Natural killer cell (primary cell): ENCODE results near the gene GSTA3. TPM values are rescaled to one million over a fixed set of nuclear protein-coding genes. Genes with fewer than 3 reads are reported as not detected.
A peak's percentile ranks its signal among the peaks of the same experiment; 100 is the strongest.

Source experiments
- ATAC-seq, 3 donors: fragments of 150-1000 bp in 2 of 3; fragments of 200-7000 bp in 1 of 3; cut with Tn5 transposase; 1 replicate in 1 of 3; 2 replicates in 2 of 3; pipeline ENCODE4 v1.10.0; 2021; ENCODE audit warnings: mild to moderate bottlenecking in 2 of 3, moderate library complexity in 2 of 3
- DNase-seq, 2 donors: peaks; one replicate each; pipeline versions ENCODE4 v3.0.0 to v3.0.0-alpha.2; 2013 to 2021; ENCODE audit warnings: mixed read lengths in 1 of 2
- H3K27ac ChIP-seq: one replicate; pipeline ENCODE4 v1.5.1; 2013; ENCODE audit warnings: mild to moderate bottlenecking, low read length
- H3K27me3 ChIP-seq: one replicate; pipeline ENCODE4 v1.6.1; 2013; ENCODE audit warnings: low read length; ENCODE audit not compliant: control insufficient read depth, insufficient read depth
- H3K36me3 ChIP-seq: one replicate; pipeline ENCODE4 v1.6.1; 2013; ENCODE audit warnings: low read length; ENCODE audit not compliant: control insufficient read depth, insufficient read depth
- H3K4me1 ChIP-seq: one replicate; pipeline ENCODE4 v1.6.1; 2013; ENCODE audit warnings: low read length; ENCODE audit not compliant: control insufficient read depth, insufficient read depth
- H3K4me3 ChIP-seq: one replicate; pipeline ENCODE4 v1.5.1; 2013; ENCODE audit warnings: low read length
- H3K9me3 ChIP-seq: one replicate; pipeline ENCODE4 v1.6.1; 2013; ENCODE audit warnings: low read length; ENCODE audit not compliant: control insufficient read depth, insufficient read depth
- H3K27ac Mint-ChIP-seq, 2 donors: one replicate each; pipeline ENCODE4 v1.8.0; 2022; ENCODE audit warnings: mild to moderate bottlenecking in 2 of 2, mixed read lengths in 2 of 2, moderate library complexity in 1 of 2
- H3K27me3 Mint-ChIP-seq, 2 donors: one replicate each; pipeline ENCODE4 v1.8.0; 2022; ENCODE audit warnings: low read depth in 2 of 2, mixed read lengths in 2 of 2
- H3K36me3 Mint-ChIP-seq: one replicate; pipeline ENCODE4 v1.8.0; 2022; ENCODE audit warnings: mixed read lengths
- H3K4me1 Mint-ChIP-seq, 2 donors: one replicate each; pipeline ENCODE4 v1.8.0; 2022; ENCODE audit warnings: mixed read lengths in 2 of 2
- H3K4me3 Mint-ChIP-seq: one replicate; pipeline ENCODE4 v1.8.0; 2022; ENCODE audit warnings: mild to moderate bottlenecking, moderate library complexity, mixed read lengths
- H3K9me3 Mint-ChIP-seq, 2 donors: one replicate each; pipeline ENCODE4 v1.8.0; 2022; ENCODE audit warnings: mixed read lengths in 2 of 2
- WGBS: methylation state at CpG from one replicate; pipeline ENCODE4 v1.1.7; 2013; ENCODE audit warnings: missing lambda C conversion rate; ENCODE audit not compliant: insufficient coverage; 5-methylcytosine and 5-hydroxymethylcytosine counted together
- intact Hi-C: fragments of 100-400 bp; cut with micrococcal nuclease; formaldehyde crosslinking; loops from one replicate; pipeline ENCODE4 v1.14.2; 2022
- total RNA-seq, 4 donors: library from RNA; stranded (reverse); fragments of 120-200 nt in 1 of 4; gene quantifications; one replicate each; pipeline versions ENCODE4 v1.2.3 to v1.2.4, GENCODE V29; 2013 to 2022
- TF ChIP-seq, protein P1 (sequence below): fragments of 200-600 bp; IDR thresholded peaks from one replicate; pipeline ENCODE4 v1.8.0; 2022; ENCODE audit warnings: antibody characterized with exemption

Gene GSTA3
- total RNA-seq, 3 donors from 2014 or later (not counting 1 experiment from before 2014, with no cell fraction given): not detected

DNA sequence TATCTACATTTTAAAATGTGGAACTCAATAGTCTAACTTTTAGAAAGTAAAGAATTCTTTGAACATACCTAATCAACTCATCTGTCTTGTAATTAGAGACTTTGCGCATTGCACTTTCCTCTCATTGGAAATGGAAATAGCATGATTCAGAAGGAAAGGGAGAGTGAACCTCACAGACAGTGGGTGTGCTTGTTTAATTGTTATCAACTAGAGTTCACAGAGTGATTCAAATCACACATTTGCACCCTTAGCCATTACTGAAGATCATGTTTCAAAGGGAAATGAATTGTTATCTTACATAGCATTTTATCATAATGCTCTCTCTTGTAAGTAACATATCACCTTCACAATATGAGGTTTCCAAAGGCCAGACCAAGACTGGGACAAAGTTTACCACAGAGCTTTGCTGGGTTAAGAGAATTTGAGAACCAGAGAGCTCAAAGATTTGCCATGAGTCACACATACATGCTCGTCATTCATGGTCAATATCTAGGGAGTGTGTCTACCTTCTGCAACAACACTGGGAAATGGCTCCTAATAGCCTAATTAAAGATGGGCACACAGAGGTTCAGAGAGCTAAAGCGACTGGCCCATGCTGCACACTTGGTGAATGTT is 21.5 kb downstream of the GSTA3 start:
- H3K9me3 ChIP-seq: no peaks in the 10 kb centered on the region
- H3K27me3 ChIP-seq: no peaks in the 10 kb centered on the region
- no peak overlapping the region for H3K4me3 Mint-ChIP-seq
- H3K36me3 Mint-ChIP-seq: no peaks in the 10 kb centered on the region
- no peaks in the 10 kb centered on the region for H3K4me1 Mint-ChIP-seq
- H3K4me1 ChIP-seq: no peaks in the 10 kb centered on the region
- H3K36me3 ChIP-seq: no peaks in the 10 kb centered on the region
- intact Hi-C loops: no loop called here
- TF ChIP-seq, protein P1, sequence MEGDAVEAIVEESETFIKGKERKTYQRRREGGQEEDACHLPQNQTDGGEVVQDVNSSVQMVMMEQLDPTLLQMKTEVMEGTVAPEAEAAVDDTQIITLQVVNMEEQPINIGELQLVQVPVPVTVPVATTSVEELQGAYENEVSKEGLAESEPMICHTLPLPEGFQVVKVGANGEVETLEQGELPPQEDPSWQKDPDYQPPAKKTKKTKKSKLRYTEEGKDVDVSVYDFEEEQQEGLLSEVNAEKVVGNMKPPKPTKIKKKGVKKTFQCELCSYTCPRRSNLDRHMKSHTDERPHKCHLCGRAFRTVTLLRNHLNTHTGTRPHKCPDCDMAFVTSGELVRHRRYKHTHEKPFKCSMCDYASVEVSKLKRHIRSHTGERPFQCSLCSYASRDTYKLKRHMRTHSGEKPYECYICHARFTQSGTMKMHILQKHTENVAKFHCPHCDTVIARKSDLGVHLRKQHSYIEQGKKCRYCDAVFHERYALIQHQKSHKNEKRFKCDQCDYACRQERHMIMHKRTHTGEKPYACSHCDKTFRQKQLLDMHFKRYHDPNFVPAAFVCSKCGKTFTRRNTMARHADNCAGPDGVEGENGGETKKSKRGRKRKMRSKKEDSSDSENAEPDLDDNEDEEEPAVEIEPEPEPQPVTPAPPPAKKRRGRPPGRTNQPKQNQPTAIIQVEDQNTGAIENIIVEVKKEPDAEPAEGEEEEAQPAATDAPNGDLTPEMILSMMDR: no peak
- no peaks in the 10 kb centered on the region for H3K9me3 Mint-ChIP-seq
- peaks cover 9 to 12% of the 10 kb centered on the region in 2 donors for H3K27me3 Mint-ChIP-seq
- no peak overlapping the region for H3K27ac ChIP-seq
- WGBS: 94% methylated on average over 3 of the region's 3 CpGs
- no peak overlapping the region for H3K27ac Mint-ChIP-seq
- ATAC-seq (no peak), DNase-seq (no peak)
- H3K4me3 ChIP-seq: no peak overlapping the region

DNA sequence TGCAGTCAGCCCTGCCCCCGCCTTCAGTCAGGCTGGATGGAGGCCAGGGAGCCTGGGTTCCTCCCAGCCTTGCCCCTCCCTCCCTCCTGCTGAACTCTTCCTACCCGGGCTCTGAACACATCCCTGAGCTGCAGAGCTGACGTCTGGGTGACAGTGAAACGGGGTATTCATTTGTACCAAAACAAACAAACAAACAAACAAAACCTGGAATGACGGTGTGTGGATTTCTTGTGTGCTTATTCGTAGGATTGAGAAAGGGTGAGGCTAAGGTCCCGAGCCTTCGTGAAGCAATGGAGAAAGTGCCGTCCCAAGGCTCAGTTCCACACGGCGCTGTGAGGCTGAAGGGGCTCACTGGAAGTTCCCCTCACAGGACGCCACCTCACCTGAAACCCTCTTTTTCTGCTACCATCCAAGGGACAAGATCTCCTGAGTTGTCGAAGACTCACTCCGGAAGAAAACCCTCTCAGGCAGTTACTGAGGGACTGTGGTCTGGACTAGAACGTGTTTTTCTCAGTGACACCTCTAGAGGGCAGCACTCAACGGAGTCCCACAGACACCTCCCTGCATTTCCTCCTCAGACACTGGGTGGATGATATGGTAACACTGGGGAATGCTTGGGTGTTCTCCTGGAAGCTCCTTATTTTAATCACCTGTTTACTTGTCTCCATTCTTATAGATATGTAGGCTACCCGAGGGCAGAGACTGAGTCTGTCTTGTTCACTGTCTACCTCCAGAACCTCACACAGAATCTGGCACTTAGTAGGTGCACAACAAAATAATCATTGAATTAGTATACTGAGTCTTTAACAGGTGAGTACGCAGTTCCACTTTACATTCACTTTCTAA is 27.3 kb downstream of the GSTA3 start:
- Histone ChIP-seq H3K4me3 (peak overlapping the region; percentile 40), H3K9me3 (no peaks in the 10 kb centered on the region), H3K4me1 (peaks cover 6% of the 10 kb centered on the region), H3K36me3 (no peaks in the 10 kb centered on the region), H3K27me3 (no peaks in the 10 kb centered on the region), H3K27ac (no peak overlapping the region)
- DNase-seq (peak; percentile 43 to 82), ATAC-seq (peak; percentile 96 to 100 (median 100))
- Mint-ChIP-seq H3K4me1 (peaks cover 6 to 8% of the 10 kb centered on the region in 2 donors), H3K4me3 (peak overlapping the region; percentile 87), H3K36me3 (no peaks in the 10 kb centered on the region), H3K27me3 (peaks cover 0 to 3% of the 10 kb centered on the region in 2 donors), H3K27ac (peak overlapping the region in 1 of 2 donors; percentile 79), H3K9me3 (no peaks in the 10 kb centered on the region)
- 9% methylated on average over 15 of the region's 18 CpGs for WGBS
- intact Hi-C loops: loop anchor here (5.0 kb wide), 1 partner anchor 115 kb away; the partner anchor contains the start of gene GSTA4
- TF ChIP-seq, protein P1: peak; percentile 75

DNA sequence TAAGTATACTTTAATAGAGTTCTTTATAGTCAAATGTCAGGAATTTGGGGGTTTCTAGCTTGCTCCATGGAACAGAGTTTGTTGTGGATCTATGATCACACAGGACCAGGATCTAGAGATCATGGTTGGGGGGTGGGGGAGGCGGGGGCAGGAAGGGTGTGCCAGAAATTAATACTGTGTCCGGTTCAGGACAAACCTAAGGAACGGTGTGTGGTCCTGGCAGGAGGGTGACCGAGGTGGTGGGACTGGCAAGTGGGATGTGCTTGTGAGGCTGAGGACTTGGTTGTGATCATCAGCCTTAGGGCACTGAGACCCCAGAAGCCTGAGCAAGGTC is 27.9 kb downstream of the GSTA3 start:
- Mint-ChIP-seq H3K36me3 (no peaks in the 10 kb centered on the region), H3K9me3 (no peaks in the 10 kb centered on the region), H3K4me1 (peaks cover 6 to 8% of the 10 kb centered on the region in 2 donors), H3K4me3 (peak overlapping the region; percentile 87), H3K27me3 (peaks cover 0 to 3% of the 10 kb centered on the region in 2 donors), H3K27ac (peak overlapping the region in 1 of 2 donors; percentile 79)
- intact Hi-C loops: loop anchor here (5.0 kb wide), 1 partner anchor 116 kb away; the partner anchor contains the start of gene GSTA4
- TF ChIP-seq, protein P1: no peak
- Histone ChIP-seq H3K36me3 (no peaks in the 10 kb centered on the region), H3K9me3 (no peaks in the 10 kb centered on the region), H3K27ac (no peak overlapping the region), H3K4me1 (peaks cover 6% of the 10 kb centered on the region), H3K27me3 (no peaks in the 10 kb centered on the region), H3K4me3 (no peak overlapping the region)
- DNase-seq: no peak
- ATAC-seq: no peak
- WGBS: 81% methylated on average over 4 of the region's 4 CpGs
